ENCODE data around the gene FAM171A1. TPM values are rescaled to one million over a fixed set of nuclear protein-coding genes. Genes with fewer than 3 reads are reported as not detected.

FAM171A1 gene
- total RNA-seq, 2 donors from 2014 or later: 2.4 to 3.9 TPM

- Mint-ChIP-seq H3K9me3 (no peaks in the 10 kb centered on the region), H3K36me3 (ENCODE audit: low read depth) (no peaks in the 10 kb centered on the region), H3K4me1 (peaks cover 5% of the 10 kb centered on the region), H3K4me3 (no peak overlapping the region), H3K27me3 (no peaks in the 10 kb centered on the region), H3K27ac (no peak overlapping the region)
- no peak for ATAC-seq (replicated peaks)
Measured at GRCh38 chr10:15365692-15366091, 5.4 kb downstream of the FAM171A1 start.

- no peak for ATAC-seq (replicated peaks)
- H3K27ac Mint-ChIP-seq: no peak overlapping the region
- no peaks in the 10 kb centered on the region for H3K9me3 Mint-ChIP-seq
- H3K4me3 Mint-ChIP-seq: no peak overlapping the region
- peaks cover 5% of the 10 kb centered on the region for H3K4me1 Mint-ChIP-seq
- H3K36me3 Mint-ChIP-seq (ENCODE audit: low read depth): no peaks in the 10 kb centered on the region
- H3K27me3 Mint-ChIP-seq: no peaks in the 10 kb centered on the region
Measured at GRCh38 chr10:15364001-15364400, 7.1 kb downstream of the FAM171A1 start.

GRCh38 chr10:15363031-15363430 is 8.1 kb downstream of the FAM171A1 start:
- Mint-ChIP-seq H3K27ac (no peak overlapping the region), H3K4me1 (peaks cover 5% of the 10 kb centered on the region), H3K36me3 (ENCODE audit: low read depth) (no peaks in the 10 kb centered on the region), H3K4me3 (no peak overlapping the region), H3K27me3 (no peaks in the 10 kb centered on the region), H3K9me3 (no peaks in the 10 kb centered on the region)
- ATAC-seq (replicated peaks): no peak

GRCh38 chr10:15361131-15361530 is 10.0 kb downstream of the FAM171A1 start:
- Mint-ChIP-seq H3K36me3 (ENCODE audit: low read depth) (no peaks in the 10 kb centered on the region), H3K4me1 (peaks cover 5% of the 10 kb centered on the region), H3K4me3 (no peak overlapping the region), H3K9me3 (no peaks in the 10 kb centered on the region), H3K27me3 (no peaks in the 10 kb centered on the region), H3K27ac (no peak overlapping the region)
- no peak for ATAC-seq (replicated peaks)

- no peaks in the 10 kb centered on the region for H3K36me3 Mint-ChIP-seq (ENCODE audit: low read depth)
- H3K27me3 Mint-ChIP-seq: no peaks in the 10 kb centered on the region
- H3K27ac Mint-ChIP-seq: no peak overlapping the region
- no peaks in the 10 kb centered on the region for H3K9me3 Mint-ChIP-seq
- ATAC-seq (replicated peaks): peak; percentile 54
- H3K4me1 Mint-ChIP-seq: peaks cover 5% of the 10 kb centered on the region
- no peak overlapping the region for H3K4me3 Mint-ChIP-seq
Measured at GRCh38 chr10:15360566-15360965, 10.5 kb downstream of the FAM171A1 start.

- no peak overlapping the region for H3K4me3 Mint-ChIP-seq
- no peak overlapping the region for H3K27ac Mint-ChIP-seq
- H3K36me3 Mint-ChIP-seq (ENCODE audit: low read depth): no peaks in the 10 kb centered on the region
- H3K27me3 Mint-ChIP-seq: peaks cover 5% of the 10 kb centered on the region
- ATAC-seq (replicated peaks): no peak
- peaks cover 5% of the 10 kb centered on the region for H3K4me1 Mint-ChIP-seq
- H3K9me3 Mint-ChIP-seq: no peaks in the 10 kb centered on the region
Measured at GRCh38 chr10:15353471-15354017, 17.5 kb downstream of the FAM171A1 start.

GRCh38 chr10:15352836-15353235 is 18.3 kb downstream of the FAM171A1 start:
- no peak overlapping the region for H3K4me3 Mint-ChIP-seq
- peaks cover 5% of the 10 kb centered on the region for H3K27me3 Mint-ChIP-seq
- no peaks in the 10 kb centered on the region for H3K36me3 Mint-ChIP-seq (ENCODE audit: low read depth)
- no peak for ATAC-seq (replicated peaks)
- H3K4me1 Mint-ChIP-seq: peaks cover 5% of the 10 kb centered on the region
- no peaks in the 10 kb centered on the region for H3K9me3 Mint-ChIP-seq
- no peak overlapping the region for H3K27ac Mint-ChIP-seq

- no peak for ATAC-seq (replicated peaks)
- Mint-ChIP-seq H3K9me3 (no peaks in the 10 kb centered on the region), H3K4me3 (no peak overlapping the region), H3K36me3 (ENCODE audit: low read depth) (no peaks in the 10 kb centered on the region), H3K4me1 (peaks cover 5% of the 10 kb centered on the region), H3K27ac (no peak overlapping the region), H3K27me3 (peaks cover 5% of the 10 kb centered on the region)
Measured at GRCh38 chr10:15352201-15352600, 18.9 kb downstream of the FAM171A1 start.

GRCh38 chr10:15351099-15351820 is 19.8 kb downstream of the FAM171A1 start:
- peaks cover 5% of the 10 kb centered on the region for H3K27me3 Mint-ChIP-seq
- no peaks in the 10 kb centered on the region for H3K36me3 Mint-ChIP-seq (ENCODE audit: low read depth)
- ATAC-seq (replicated peaks): no peak
- peaks cover 5% of the 10 kb centered on the region for H3K4me1 Mint-ChIP-seq
- H3K9me3 Mint-ChIP-seq: no peaks in the 10 kb centered on the region
- no peak overlapping the region for H3K4me3 Mint-ChIP-seq
- no peak overlapping the region for H3K27ac Mint-ChIP-seq

- Mint-ChIP-seq H3K9me3 (no peaks in the 10 kb centered on the region), H3K27me3 (peaks cover 8% of the 10 kb centered on the region), H3K4me3 (no peak overlapping the region), H3K27ac (no peak overlapping the region), H3K36me3 (ENCODE audit: low read depth) (no peaks in the 10 kb centered on the region), H3K4me1 (peaks cover 11% of the 10 kb centered on the region)
- no peak for ATAC-seq (replicated peaks)
Measured at GRCh38 chr10:15349112-15349511, 22.0 kb downstream of the FAM171A1 start.

GRCh38 chr10:15348579-15348978 is 22.5 kb downstream of the FAM171A1 start:
- Mint-ChIP-seq H3K27ac (no peak overlapping the region), H3K4me1 (peaks cover 11% of the 10 kb centered on the region), H3K36me3 (ENCODE audit: low read depth) (no peaks in the 10 kb centered on the region), H3K27me3 (peaks cover 8% of the 10 kb centered on the region), H3K9me3 (no peaks in the 10 kb centered on the region), H3K4me3 (no peak overlapping the region)
- no peak for ATAC-seq (replicated peaks)

- H3K9me3 Mint-ChIP-seq: no peaks in the 10 kb centered on the region
- ATAC-seq (replicated peaks): no peak
- H3K36me3 Mint-ChIP-seq (ENCODE audit: low read depth): no peaks in the 10 kb centered on the region
- H3K4me1 Mint-ChIP-seq: peaks cover 11% of the 10 kb centered on the region
- H3K27me3 Mint-ChIP-seq: peaks cover 8% of the 10 kb centered on the region
- no peak overlapping the region for H3K27ac Mint-ChIP-seq
- no peak overlapping the region for H3K4me3 Mint-ChIP-seq
Measured at GRCh38 chr10:15347150-15347549, 23.9 kb downstream of the FAM171A1 start.

GRCh38 chr10:15346440-15347141 is 24.5 kb downstream of the FAM171A1 start:
- Mint-ChIP-seq H3K27me3 (peaks cover 8% of the 10 kb centered on the region), H3K4me1 (peaks cover 11% of the 10 kb centered on the region), H3K36me3 (ENCODE audit: low read depth) (no peaks in the 10 kb centered on the region), H3K27ac (no peak overlapping the region), H3K9me3 (no peaks in the 10 kb centered on the region), H3K4me3 (no peak overlapping the region)
- no peak for ATAC-seq (replicated peaks)

- H3K27ac Mint-ChIP-seq: no peak overlapping the region
Measured at GRCh38 chr10:15345450-15345849, 25.6 kb downstream of the FAM171A1 start.

GRCh38 chr10:15344876-15345285 is 26.2 kb downstream of the FAM171A1 start:
- Mint-ChIP-seq H3K4me1 (peaks cover 6% of the 10 kb centered on the region), H3K27me3 (peaks cover 3% of the 10 kb centered on the region), H3K27ac (no peak overlapping the region), H3K9me3 (no peaks in the 10 kb centered on the region), H3K4me3 (no peak overlapping the region), H3K36me3 (ENCODE audit: low read depth) (no peaks in the 10 kb centered on the region)
- ATAC-seq (replicated peaks): no peak

More at GRCh38 chr10:15345450-15345849, 25.6 kb downstream of the FAM171A1 start:
- Mint-ChIP-seq H3K4me1 (peaks cover 6% of the 10 kb centered on the region), H3K27me3 (peaks cover 3% of the 10 kb centered on the region), H3K36me3 (ENCODE audit: low read depth) (no peaks in the 10 kb centered on the region), H3K4me3 (no peak overlapping the region), H3K9me3 (no peaks in the 10 kb centered on the region)
- ATAC-seq (replicated peaks): no peak
